ENCODE measurements around the gene BNIP5. TPM values are rescaled to one million over a fixed set of nuclear protein-coding genes. Genes with fewer than 3 reads are reported as not detected.

BNIP5 gene
- total RNA-seq, 1 experiment from 2014 or later, result not detected

GRCh38 chr6:36376742-36377141 is 40.1 kb upstream of the BNIP5 start:
- no TSS peak for BruUV-seq (replicated peaks)
- CTCF ChIA-PET, result no interaction called here

GRCh38 chr6:36376183-36376582 is 39.5 kb upstream of the BNIP5 start:
- Histone ChIP-seq H3K4me1 (replicated peaks; ENCODE audit: insufficient read depth) (peaks cover 8% of the 10 kb centered on the region; the same call in 1 of the 2 replicates), H3K27ac (no peak overlapping the region), H3K79me2 (ENCODE audit: low read depth) (no peaks in the 10 kb centered on the region), H4K20me1 (ENCODE audit: insufficient read depth) (no peaks in the 10 kb centered on the region), H3K27me3 (ENCODE audit: insufficient read depth, low read depth) (no peaks in the 10 kb centered on the region), H3F3A (ENCODE audit: insufficient read depth, low read depth) (peaks cover 3% of the 10 kb centered on the region; the same call in 1 of the 2 replicates), H3K9me2 (ENCODE audit: insufficient read depth) (no peaks in the 10 kb centered on the region), H3K4me3 (no peak overlapping the region), H2AFZ (no peak overlapping the region), H3K9me3 (ENCODE audit: insufficient read depth, low read depth) (no peaks in the 10 kb centered on the region), H3K36me3 (ENCODE audit: low read depth) (no peaks in the 10 kb centered on the region), H3K4me2 (no peak overlapping the region)
- ChIA-PET POLR2A (ENCODE audit: unreplicated experiment) (no interaction called here), CTCF (no interaction called here)
- DNase-seq, result no peak
- no TSS peak for BruUV-seq (replicated peaks)
- intact Hi-C loops (cut with micrococcal nuclease; ENCODE audit: unreplicated experiment), result no loop called here
- no peak for TF ChIP-seq CTCF (conservative IDR thresholded peaks at IDR 0.05)
- TF ChIP-seq EZH2 (IDR thresholded peaks at IDR 0.05; ENCODE audit: low read depth), result no peak

More at GRCh38 chr6:36376742-36377141, 40.1 kb upstream of the BNIP5 start:
- Histone ChIP-seq H3K27ac (no peak overlapping the region), H3K4me1 (replicated peaks; ENCODE audit: insufficient read depth) (peaks cover 8% of the 10 kb centered on the region; the same call in 1 of the 2 replicates), H3F3A (ENCODE audit: insufficient read depth, low read depth) (peaks cover 3% of the 10 kb centered on the region; the same call in 1 of the 2 replicates), H3K27me3 (ENCODE audit: insufficient read depth, low read depth) (no peaks in the 10 kb centered on the region), H3K9me3 (ENCODE audit: insufficient read depth, low read depth) (no peaks in the 10 kb centered on the region), H3K4me3 (no peak overlapping the region), H3K79me2 (ENCODE audit: low read depth) (no peaks in the 10 kb centered on the region), H3K4me2 (no peak overlapping the region), H2AFZ (no peak overlapping the region), H4K20me1 (ENCODE audit: insufficient read depth) (no peaks in the 10 kb centered on the region), H3K9me2 (ENCODE audit: insufficient read depth) (no peaks in the 10 kb centered on the region), H3K36me3 (ENCODE audit: low read depth) (no peaks in the 10 kb centered on the region)
- no peak for TF ChIP-seq EZH2 (IDR thresholded peaks at IDR 0.05; ENCODE audit: low read depth)
- TF ChIP-seq CTCF (conservative IDR thresholded peaks at IDR 0.05), result no peak
- POLR2A ChIA-PET (ENCODE audit: unreplicated experiment), result no interaction called here
- no peak for DNase-seq
- intact Hi-C loops (cut with micrococcal nuclease; ENCODE audit: unreplicated experiment), result no loop called here

- Histone ChIP-seq H3K79me2 (ENCODE audit: low read depth) (no peaks in the 10 kb centered on the region), H3K36me3 (ENCODE audit: low read depth) (no peaks in the 10 kb centered on the region), H3K27ac (no peak overlapping the region), H3K9me3 (ENCODE audit: insufficient read depth, low read depth) (no peaks in the 10 kb centered on the region), H3K4me1 (replicated peaks; ENCODE audit: insufficient read depth) (peaks cover 8% of the 10 kb centered on the region; the same call in 1 of the 2 replicates), H3K27me3 (ENCODE audit: insufficient read depth, low read depth) (no peaks in the 10 kb centered on the region), H3F3A (ENCODE audit: insufficient read depth, low read depth) (peaks cover 3% of the 10 kb centered on the region; the same call in 1 of the 2 replicates), H2AFZ (no peak overlapping the region), H4K20me1 (ENCODE audit: insufficient read depth) (no peaks in the 10 kb centered on the region), H3K4me3 (no peak overlapping the region), H3K9me2 (ENCODE audit: insufficient read depth) (no peaks in the 10 kb centered on the region), H3K4me2 (no peak overlapping the region)
- BruUV-seq (replicated peaks), result no TSS peak
- no peak for TF ChIP-seq EZH2 (IDR thresholded peaks at IDR 0.05; ENCODE audit: low read depth)
- TF ChIP-seq CTCF (conservative IDR thresholded peaks at IDR 0.05), result no peak
- ChIA-PET POLR2A (ENCODE audit: unreplicated experiment) (no interaction called here), CTCF (no interaction called here)
- intact Hi-C loops (cut with micrococcal nuclease; ENCODE audit: unreplicated experiment), result no loop called here
- DNase-seq, result no peak
These were observed 39.0 kb upstream of the BNIP5 start for GRCh38 chr6:36375644-36376155.

Data from PC-9 (cell line).